ENCODE measurements around the gene PCDHGA4.
A peak's percentile ranks its signal among the peaks of the same experiment; 100 is the strongest.
"Not testable (repeated sequence)": the region's sequence is repeated elsewhere in the genome, so short reads cannot be mapped to it uniquely, and the experiment has no call there.

The PCDHGA4 gene

DNA sequence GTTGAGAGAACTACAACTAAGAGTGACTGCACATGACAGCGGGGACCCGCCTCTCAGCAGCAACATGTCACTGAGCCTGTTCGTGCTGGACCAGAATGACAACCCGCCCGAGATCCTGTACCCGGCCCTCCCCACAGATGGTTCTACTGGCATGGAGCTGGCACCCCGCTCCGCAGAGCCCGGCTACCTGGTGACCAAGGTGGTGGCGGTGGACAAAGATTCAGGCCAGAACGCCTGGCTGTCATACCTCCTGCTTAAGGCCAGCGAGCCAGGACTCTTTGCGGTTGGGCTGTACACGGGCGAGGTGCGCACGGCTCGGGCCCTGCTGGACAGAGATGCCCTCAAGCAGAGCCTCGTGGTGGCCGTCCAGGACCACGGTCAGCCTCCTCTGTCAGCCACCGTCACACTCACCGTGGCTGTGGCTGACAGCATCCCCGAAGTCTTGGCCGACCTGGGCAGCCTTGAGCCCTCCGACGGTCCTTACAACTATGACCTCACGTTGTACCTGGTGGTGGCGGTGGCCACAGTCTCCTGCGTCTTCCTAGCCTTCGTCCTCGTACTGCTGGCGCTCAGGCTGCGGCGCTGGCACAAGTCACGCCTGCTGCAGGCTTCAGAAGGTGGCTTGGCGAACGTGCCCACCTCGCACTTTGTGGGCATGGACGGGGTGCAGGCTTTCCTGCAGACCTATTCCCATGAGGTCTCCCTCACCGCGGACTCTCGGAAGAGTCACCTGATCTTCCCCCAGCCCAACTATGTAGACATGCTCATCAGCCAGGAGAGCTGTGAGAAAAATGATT lies 29.8 kb downstream of the PCDHGA4 start:
- TF ChIP-seq, protein P1, sequence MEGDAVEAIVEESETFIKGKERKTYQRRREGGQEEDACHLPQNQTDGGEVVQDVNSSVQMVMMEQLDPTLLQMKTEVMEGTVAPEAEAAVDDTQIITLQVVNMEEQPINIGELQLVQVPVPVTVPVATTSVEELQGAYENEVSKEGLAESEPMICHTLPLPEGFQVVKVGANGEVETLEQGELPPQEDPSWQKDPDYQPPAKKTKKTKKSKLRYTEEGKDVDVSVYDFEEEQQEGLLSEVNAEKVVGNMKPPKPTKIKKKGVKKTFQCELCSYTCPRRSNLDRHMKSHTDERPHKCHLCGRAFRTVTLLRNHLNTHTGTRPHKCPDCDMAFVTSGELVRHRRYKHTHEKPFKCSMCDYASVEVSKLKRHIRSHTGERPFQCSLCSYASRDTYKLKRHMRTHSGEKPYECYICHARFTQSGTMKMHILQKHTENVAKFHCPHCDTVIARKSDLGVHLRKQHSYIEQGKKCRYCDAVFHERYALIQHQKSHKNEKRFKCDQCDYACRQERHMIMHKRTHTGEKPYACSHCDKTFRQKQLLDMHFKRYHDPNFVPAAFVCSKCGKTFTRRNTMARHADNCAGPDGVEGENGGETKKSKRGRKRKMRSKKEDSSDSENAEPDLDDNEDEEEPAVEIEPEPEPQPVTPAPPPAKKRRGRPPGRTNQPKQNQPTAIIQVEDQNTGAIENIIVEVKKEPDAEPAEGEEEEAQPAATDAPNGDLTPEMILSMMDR (IDR thresholded peaks at IDR 0.05; ENCODE audit: borderline replicate concordance, control extremely low read depth, extremely low read depth, insufficient read depth, missing control alignments), result no peak
- in situ Hi-C loops (cut with MboI; ENCODE audit: low sequenced_read_pairs, unreplicated experiment), result no loop called here
- DNase-seq (ENCODE audit: low spot score), result no peak

- TF ChIP-seq, protein P1 (IDR thresholded peaks at IDR 0.05; ENCODE audit: borderline replicate concordance, control extremely low read depth, extremely low read depth, insufficient read depth, missing control alignments), result peak; percentile 57
- DNase-seq (ENCODE audit: low spot score); in situ Hi-C loops (cut with MboI; ENCODE audit: low sequenced_read_pairs, unreplicated experiment): not testable (repeated sequence)
Measured at GRCh38 chr5:141387557-141388311, 32.9 kb downstream of the PCDHGA4 start, which contains the start of gene PCDHGB4. TSS of gene PCDHGB4 (plus strand) at chr5:141387698. CDS start at chr5:141387885, 187 bp downstream.

GRCh38 chr5:141388661-141389060 lies 33.8 kb downstream of the PCDHGA4 start:
- in situ Hi-C loops (cut with MboI; ENCODE audit: low sequenced_read_pairs, unreplicated experiment), result no loop called here
- no peak for DNase-seq (ENCODE audit: low spot score)
- TF ChIP-seq, protein P1 (IDR thresholded peaks at IDR 0.05; ENCODE audit: borderline replicate concordance, control extremely low read depth, extremely low read depth, insufficient read depth, missing control alignments), result no peak

DNA sequence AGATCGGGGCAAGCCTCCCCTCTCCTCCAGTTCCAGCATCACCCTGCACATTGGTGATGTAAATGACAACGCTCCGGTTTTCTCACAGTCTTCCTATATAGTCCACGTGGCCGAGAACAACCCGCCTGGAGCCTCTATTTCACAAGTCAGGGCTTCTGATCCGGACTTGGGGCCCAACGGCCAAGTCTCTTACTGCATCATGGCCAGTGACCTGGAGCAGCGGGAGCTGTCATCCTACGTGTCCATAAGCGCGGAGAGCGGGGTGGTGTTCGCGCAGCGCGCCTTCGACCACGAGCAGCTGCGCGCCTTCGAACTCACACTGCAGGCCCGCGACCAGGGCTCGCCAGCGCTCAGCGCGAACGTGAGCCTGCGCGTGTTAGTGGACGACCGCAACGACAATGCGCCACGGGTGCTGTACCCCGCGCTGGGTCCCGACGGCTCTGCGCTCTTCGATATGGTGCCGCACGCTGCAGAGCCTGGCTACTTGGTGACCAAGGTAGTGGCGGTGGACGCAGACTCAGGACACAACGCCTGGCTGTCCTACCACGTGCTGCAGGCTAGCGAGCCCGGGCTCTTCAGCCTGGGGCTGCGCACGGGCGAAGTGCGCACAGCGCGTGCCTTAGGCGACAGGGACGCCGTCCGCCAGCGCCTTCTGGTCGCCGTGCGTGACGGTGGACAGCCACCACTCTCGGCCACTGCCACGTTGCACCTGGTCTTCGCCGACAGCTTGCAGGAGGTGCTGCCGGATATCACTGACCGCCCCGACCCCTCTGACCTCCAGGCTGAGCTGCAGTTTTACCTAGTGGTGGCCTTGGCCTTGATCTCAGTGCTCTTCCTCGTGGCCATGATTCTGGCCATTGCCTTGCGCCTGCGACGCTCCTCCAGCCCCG lies 34.6 kb downstream of the PCDHGA4 start:
- TF ChIP-seq, protein P1 (IDR thresholded peaks at IDR 0.05; ENCODE audit: borderline replicate concordance, control extremely low read depth, extremely low read depth, insufficient read depth, missing control alignments), result no peak
- in situ Hi-C loops (cut with MboI; ENCODE audit: low sequenced_read_pairs, unreplicated experiment), result no loop called here
- no peak for DNase-seq (ENCODE audit: low spot score)

DNA sequence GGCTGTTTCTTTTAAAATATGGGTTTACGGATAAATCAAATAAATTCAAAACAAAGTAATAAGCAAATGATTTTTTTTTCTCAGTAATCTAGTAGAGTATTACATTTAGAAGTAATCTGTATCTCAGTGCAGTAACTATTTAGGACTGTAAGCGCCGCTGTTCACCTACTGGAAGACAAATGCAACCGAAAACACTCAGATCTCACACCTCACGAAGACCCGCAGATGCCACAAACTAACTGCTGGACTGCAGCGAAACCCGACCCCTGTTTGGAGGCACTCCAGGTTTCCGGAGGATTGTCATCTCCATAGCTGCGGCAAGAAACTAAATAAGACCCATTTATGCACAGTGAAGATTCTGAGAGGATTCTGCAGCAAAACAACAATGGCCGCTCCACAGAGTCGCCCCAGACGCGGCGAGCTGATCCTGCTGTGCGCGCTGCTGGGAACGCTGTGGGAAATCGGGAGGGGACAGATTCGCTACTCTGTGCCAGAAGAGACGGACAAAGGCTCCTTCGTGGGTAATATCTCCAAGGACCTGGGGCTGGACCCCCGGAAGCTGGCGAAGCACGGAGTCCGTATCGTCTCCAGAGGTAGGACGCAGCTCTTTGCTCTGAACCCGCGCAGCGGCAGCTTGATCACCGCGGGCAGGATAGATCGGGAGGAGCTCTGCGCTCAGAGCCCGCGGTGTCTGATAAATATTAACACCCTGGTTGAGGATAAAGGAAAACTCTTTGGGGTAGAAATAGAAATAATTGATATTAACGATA lies 37.8 kb downstream of the PCDHGA4 start, which contains the start of gene PCDHGA8:
TSS of gene PCDHGA8 (plus strand) at position 205 of the 770 bp plus-strand sequence. CDS start at position 386, 181 bp downstream.
- no peak for DNase-seq (ENCODE audit: low spot score)
- TF ChIP-seq, protein P1 (IDR thresholded peaks at IDR 0.05; ENCODE audit: borderline replicate concordance, control extremely low read depth, extremely low read depth, insufficient read depth, missing control alignments), result no peak
- in situ Hi-C loops (cut with MboI; ENCODE audit: low sequenced_read_pairs, unreplicated experiment), result no loop called here
